Measurements from ENCODE around the gene S1PR1. TPM values are rescaled to one million over a fixed set of nuclear protein-coding genes. Genes with fewer than 3 reads are reported as not detected.

The S1PR1 gene
- total and polyA plus RNA-seq, 2 of the 13 experiments (the other 11 are each of a cell fraction or from before 2014, with no cell fraction given): not detected

DNA sequence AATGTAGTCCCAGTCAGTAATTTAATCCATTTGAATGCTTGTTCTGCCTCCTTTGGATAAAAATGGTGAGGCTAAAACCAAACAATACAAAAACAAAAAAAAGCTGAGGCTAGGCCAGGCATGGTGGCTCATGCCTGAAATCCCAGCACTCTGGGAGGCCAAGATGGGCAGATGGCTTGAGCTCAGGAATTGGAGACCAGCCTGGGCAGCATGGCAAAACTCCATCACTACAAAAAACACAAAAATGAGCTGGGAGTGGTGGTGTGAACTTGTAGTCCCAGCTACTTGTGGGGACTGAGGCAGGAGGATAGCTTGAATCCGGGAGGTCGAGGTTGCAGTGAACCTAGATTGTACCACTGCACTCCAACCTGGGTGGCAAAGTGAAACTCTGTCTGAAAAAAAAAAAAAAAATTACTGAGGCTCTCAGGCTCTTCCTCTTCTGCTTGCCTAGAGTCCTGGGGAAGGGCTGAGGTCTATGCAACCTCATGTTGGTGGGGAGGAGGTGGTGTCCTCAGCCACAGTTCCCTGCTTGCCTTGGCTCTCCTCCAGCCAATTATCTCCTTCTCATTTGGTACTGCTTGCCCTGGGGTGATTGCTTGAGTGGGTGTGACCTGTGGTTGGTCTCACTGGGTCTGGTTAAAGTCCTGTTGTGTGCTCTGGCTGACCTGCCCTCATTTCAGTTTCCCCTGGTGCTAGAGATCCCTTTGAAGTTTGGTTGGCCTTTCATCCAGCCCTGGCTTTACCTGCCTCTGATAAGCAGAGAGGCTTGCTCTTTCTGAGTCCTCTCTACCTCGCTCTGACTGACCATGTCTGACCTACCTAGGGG is 20.9 kb downstream of the S1PR1 start (continued):
- TF ChIP-seq, protein P1, sequence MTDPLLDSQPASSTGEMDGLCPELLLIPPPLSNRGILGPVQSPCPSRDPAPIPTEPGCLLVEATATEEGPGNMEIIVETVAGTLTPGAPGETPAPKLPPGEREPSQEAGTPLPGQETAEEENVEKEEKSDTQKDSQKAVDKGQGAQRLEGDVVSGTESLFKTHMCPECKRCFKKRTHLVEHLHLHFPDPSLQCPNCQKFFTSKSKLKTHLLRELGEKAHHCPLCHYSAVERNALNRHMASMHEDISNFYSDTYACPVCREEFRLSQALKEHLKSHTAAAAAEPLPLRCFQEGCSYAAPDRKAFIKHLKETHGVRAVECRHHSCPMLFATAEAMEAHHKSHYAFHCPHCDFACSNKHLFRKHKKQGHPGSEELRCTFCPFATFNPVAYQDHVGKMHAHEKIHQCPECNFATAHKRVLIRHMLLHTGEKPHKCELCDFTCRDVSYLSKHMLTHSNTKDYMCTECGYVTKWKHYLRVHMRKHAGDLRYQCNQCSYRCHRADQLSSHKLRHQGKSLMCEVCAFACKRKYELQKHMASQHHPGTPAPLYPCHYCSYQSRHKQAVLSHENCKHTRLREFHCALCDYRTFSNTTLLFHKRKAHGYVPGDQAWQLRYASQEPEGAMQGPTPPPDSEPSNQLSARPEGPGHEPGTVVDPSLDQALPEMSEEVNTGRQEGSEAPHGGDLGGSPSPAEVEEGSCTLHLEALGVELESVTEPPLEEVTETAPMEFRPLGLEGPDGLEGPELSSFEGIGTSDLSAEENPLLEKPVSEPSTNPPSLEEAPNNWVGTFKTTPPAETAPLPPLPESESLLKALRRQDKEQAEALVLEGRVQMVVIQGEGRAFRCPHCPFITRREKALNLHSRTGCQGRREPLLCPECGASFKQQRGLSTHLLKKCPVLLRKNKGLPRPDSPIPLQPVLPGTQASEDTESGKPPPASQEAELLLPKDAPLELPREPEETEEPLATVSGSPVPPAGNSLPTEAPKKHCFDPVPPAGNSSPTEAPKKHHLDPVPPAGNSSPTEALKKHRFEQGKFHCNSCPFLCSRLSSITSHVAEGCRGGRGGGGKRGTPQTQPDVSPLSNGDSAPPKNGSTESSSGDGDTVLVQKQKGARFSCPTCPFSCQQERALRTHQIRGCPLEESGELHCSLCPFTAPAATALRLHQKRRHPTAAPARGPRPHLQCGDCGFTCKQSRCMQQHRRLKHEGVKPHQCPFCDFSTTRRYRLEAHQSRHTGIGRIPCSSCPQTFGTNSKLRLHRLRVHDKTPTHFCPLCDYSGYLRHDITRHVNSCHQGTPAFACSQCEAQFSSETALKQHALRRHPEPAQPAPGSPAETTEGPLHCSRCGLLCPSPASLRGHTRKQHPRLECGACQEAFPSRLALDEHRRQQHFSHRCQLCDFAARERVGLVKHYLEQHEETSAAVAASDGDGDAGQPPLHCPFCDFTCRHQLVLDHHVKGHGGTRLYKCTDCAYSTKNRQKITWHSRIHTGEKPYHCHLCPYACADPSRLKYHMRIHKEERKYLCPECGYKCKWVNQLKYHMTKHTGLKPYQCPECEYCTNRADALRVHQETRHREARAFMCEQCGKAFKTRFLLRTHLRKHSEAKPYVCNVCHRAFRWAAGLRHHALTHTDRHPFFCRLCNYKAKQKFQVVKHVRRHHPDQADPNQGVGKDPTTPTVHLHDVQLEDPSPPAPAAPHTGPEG (CRISPR knock-in tag; IDR thresholded peaks at IDR 0.05): no peak
- TF ChIP-seq ZNF792 (CRISPR knock-in tag; IDR thresholded peaks at IDR 0.05) (0 out of 2 replicates have a peak, but pooled peaks have one; percentile 58), ZBTB1 (CRISPR knock-in tag; IDR thresholded peaks at IDR 0.05; ENCODE audit: borderline replicate concordance) (no peak), ZBTB7B (CRISPR knock-in tag; IDR thresholded peaks at IDR 0.05) (no peak), ZNF746 (CRISPR knock-in tag; IDR thresholded peaks at IDR 0.05) (0 out of 2 replicates have a peak, but pooled peaks have one; percentile 26), SOX5 (CRISPR knock-in tag; IDR thresholded peaks at IDR 0.05; ENCODE audit: borderline replicate concordance) (peak; percentile 62; the same call in 1 of the 2 replicates), LCORL (IDR thresholded peaks at IDR 0.05) (peak; percentile 52; the same call in 1 of the 2 replicates), LCORL (CRISPR knock-in tag; IDR thresholded peaks at IDR 0.05) (peak; percentile 95)
- TF ChIP-seq, protein P2, sequence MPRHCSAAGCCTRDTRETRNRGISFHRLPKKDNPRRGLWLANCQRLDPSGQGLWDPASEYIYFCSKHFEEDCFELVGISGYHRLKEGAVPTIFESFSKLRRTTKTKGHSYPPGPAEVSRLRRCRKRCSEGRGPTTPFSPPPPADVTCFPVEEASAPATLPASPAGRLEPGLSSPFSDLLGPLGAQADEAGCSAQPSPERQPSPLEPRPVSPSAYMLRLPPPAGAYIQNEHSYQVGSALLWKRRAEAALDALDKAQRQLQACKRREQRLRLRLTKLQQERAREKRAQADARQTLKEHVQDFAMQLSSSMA (CRISPR knock-in tag; IDR thresholded peaks at IDR 0.05): peak; percentile 79
- TF ChIP-seq, protein P3, sequence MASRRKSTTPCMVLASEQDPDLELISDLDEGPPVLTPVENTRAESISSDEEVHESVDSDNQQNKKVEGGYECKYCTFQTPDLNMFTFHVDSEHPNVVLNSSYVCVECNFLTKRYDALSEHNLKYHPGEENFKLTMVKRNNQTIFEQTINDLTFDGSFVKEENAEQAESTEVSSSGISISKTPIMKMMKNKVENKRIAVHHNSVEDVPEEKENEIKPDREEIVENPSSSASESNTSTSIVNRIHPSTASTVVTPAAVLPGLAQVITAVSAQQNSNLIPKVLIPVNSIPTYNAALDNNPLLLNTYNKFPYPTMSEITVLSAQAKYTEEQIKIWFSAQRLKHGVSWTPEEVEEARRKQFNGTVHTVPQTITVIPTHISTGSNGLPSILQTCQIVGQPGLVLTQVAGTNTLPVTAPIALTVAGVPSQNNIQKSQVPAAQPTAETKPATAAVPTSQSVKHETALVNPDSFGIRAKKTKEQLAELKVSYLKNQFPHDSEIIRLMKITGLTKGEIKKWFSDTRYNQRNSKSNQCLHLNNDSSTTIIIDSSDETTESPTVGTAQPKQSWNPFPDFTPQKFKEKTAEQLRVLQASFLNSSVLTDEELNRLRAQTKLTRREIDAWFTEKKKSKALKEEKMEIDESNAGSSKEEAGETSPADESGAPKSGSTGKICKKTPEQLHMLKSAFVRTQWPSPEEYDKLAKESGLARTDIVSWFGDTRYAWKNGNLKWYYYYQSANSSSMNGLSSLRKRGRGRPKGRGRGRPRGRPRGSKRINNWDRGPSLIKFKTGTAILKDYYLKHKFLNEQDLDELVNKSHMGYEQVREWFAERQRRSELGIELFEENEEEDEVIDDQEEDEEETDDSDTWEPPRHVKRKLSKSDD (CRISPR knock-in tag; IDR thresholded peaks at IDR 0.05; ENCODE audit: low read depth): no peak
- TF ChIP-seq, protein P4, sequence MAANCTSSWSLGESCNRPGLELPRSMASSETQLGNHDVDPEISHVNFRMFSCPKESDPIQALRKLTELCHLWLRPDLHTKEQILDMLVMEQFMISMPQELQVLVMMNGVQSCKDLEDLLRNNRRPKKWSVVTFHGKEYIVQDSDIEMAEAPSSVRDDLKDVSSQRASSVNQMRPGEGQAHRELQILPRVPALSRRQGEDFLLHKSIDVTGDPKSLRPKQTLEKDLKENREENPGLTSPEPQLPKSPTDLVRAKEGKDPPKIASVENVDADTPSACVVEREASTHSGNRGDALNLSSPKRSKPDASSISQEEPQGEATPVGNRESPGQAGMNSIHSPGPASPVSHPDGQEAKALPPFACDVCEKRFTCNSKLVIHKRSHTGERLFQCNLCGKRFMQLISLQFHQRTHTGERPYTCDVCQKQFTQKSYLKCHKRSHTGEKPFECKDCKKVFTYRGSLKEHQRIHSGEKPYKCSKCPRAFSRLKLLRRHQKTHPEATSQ (CRISPR knock-in tag; IDR thresholded peaks at IDR 0.05; ENCODE audit: borderline replicate concordance): no peak; the same call in 1 of the 2 replicates
